Measurements from ENCODE around the gene AHDC1.

DNA sequence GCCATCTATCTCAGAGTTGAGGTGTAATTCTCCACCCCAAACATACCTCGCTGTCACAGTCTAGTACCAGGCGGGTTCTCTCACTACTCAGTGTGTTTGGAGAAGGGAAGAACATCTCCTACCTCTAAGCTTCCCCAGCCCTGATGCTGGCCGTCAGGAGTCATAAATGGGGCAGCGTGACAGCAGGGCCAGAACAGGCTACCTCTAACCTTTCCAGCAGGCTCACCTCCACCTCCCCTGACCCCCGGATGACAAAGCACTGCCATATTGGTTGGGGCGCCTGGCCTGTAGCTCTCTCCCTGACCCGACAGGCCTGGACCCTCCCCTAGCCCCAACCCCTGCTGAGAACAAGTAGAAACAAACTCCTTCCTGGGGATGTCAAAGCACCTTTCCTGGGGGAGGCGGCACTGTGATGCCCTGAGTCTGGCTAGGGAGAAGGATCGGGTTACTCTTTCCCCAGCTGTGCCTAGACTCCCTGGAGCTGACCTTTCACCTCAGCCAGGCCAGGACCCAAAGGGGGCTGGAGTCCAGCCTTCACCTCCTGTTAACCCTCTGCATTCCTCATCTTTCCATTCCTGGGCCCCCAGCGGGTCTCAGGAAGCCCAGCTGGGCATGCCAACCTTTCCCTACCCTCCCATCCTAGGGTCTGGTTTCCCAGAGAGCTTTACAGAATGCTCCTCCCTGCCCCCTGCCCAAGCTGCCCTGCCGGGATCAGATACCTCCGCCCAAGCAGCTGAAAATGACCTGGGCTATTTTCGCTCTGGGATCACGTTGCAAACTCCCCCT lies 34.2 kb downstream of the AHDC1 start:
- TF ChIP-seq NCOA6 (IDR thresholded peaks at IDR 0.05), result no peak
- TF ChIP-seq, protein P1, sequence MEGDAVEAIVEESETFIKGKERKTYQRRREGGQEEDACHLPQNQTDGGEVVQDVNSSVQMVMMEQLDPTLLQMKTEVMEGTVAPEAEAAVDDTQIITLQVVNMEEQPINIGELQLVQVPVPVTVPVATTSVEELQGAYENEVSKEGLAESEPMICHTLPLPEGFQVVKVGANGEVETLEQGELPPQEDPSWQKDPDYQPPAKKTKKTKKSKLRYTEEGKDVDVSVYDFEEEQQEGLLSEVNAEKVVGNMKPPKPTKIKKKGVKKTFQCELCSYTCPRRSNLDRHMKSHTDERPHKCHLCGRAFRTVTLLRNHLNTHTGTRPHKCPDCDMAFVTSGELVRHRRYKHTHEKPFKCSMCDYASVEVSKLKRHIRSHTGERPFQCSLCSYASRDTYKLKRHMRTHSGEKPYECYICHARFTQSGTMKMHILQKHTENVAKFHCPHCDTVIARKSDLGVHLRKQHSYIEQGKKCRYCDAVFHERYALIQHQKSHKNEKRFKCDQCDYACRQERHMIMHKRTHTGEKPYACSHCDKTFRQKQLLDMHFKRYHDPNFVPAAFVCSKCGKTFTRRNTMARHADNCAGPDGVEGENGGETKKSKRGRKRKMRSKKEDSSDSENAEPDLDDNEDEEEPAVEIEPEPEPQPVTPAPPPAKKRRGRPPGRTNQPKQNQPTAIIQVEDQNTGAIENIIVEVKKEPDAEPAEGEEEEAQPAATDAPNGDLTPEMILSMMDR (IDR thresholded peaks at IDR 0.05 in 2 of 3, conservative IDR thresholded peaks at IDR 0.05 in 1 of 3; ENCODE audit: insufficient read depth in 2 of 3, low read depth in 1 of 3, low read length in 3 of 3), result no peak
- no peak for TF ChIP-seq ZKSCAN1 (IDR thresholded peaks at IDR 0.05; ENCODE audit: low read depth, low read length)

Measured in K562 (cell line).